SJCRH30 (cell line): ENCODE measurements around the gene MEX3D. TPM values are rescaled to one million over a fixed set of nuclear protein-coding genes. Genes with fewer than 3 reads are reported as not detected.

Experiments used
- DNase-seq, 2 experiments: peaks; one replicate each; pipeline ENCODE4 v3.0.0-alpha.2; 2015 to 2020
- H3K27ac ChIP-seq: fragments of 250-450 bp; sonication (Bioruptor Pico); 2 replicates; pipeline ENCODE4 v1.5.1; 2020; ENCODE audit warnings: mild to moderate bottlenecking, moderate library complexity
- H3K27me3 ChIP-seq: fragments of 250-450 bp; sonication (Bioruptor Pico); 2 replicates; pipeline ENCODE4 v1.5.1; 2020; ENCODE audit warnings: mild to moderate bottlenecking, moderate library complexity
- H3K36me3 ChIP-seq: fragments of 250-450 bp; sonication (Bioruptor Pico); 2 replicates; pipeline ENCODE4 v1.5.1; 2020; ENCODE audit warnings: mild to moderate bottlenecking, moderate library complexity
- H3K4me1 ChIP-seq: fragments of 250-450 bp; sonication (Bioruptor Pico); 2 replicates; pipeline ENCODE4 v1.5.1; 2020; ENCODE audit warnings: mild to moderate bottlenecking, moderate library complexity
- H3K4me3 ChIP-seq: fragments of 250-450 bp; sonication (Bioruptor Pico); 2 replicates; pipeline ENCODE4 v1.5.1; 2020; ENCODE audit warnings: mild to moderate bottlenecking, moderate library complexity
- H3K9me3 ChIP-seq: fragments of 250-450 bp; sonication (Bioruptor Pico); replicated peaks from 2 replicates; pipeline ENCODE4 v1.5.1; 2020; ENCODE audit warnings: mild to moderate bottlenecking, moderate library complexity
- total RNA-seq: library from RNA; depleted of rRNA; stranded (reverse); fragments of >200 nt; shearing (Covaris generic); gene quantifications from 2 replicates; pipeline ENCODE4 v1.2.3, GENCODE V29; 2014

The MEX3D gene
- total RNA-seq, 1 experiment from 2014 or later: 47.5 TPM

GRCh38 chr19:1584500-1585242 is 16.5 kb upstream of the MEX3D start:
- H3K4me1 ChIP-seq: no peaks in the 10 kb centered on the region
- no peak for DNase-seq
- no peak overlapping the region for H3K27ac ChIP-seq
- H3K36me3 ChIP-seq: peaks cover 55% of the 10 kb centered on the region
- H3K27me3 ChIP-seq: no peaks in the 10 kb centered on the region
- no peaks in the 10 kb centered on the region for H3K9me3 ChIP-seq
- no peak overlapping the region for H3K4me3 ChIP-seq

DNA sequence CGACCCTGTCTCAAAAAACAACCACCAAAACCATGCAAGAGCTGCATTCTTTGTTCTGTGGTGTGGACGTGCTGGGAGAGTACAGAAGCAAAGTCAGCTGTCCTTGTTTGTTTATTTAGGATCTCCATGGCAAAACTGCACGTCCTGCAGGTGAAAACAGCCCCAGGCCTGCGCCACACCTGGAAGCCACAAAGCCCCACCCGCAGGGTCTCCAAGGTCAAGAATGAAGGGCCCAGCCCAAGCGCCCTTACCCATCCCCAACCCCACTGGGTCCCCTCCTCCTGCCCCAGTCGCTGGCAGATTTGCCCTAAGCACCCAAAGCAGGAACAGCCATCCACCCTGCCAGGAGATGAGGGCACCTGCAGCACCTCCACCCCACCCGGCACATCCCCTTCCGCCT is 14.1 kb upstream of the MEX3D start:
- Histone ChIP-seq H3K27ac (no peak overlapping the region), H3K4me3 (no peak overlapping the region), H3K36me3 (peaks cover 58% of the 10 kb centered on the region), H3K27me3 (no peaks in the 10 kb centered on the region), H3K4me1 (no peaks in the 10 kb centered on the region), H3K9me3 (no peaks in the 10 kb centered on the region)
- no peak for DNase-seq

- peaks cover 63% of the 10 kb centered on the region for H3K36me3 ChIP-seq
- no peaks in the 10 kb centered on the region for H3K27me3 ChIP-seq
- H3K27ac ChIP-seq: no peak overlapping the region
- H3K4me1 ChIP-seq: no peaks in the 10 kb centered on the region
- H3K9me3 ChIP-seq: no peaks in the 10 kb centered on the region
- no peak for DNase-seq
- no peak overlapping the region for H3K4me3 ChIP-seq
Measured at GRCh38 chr19:1580957-1581356, 12.8 kb upstream of the MEX3D start.

DNA sequence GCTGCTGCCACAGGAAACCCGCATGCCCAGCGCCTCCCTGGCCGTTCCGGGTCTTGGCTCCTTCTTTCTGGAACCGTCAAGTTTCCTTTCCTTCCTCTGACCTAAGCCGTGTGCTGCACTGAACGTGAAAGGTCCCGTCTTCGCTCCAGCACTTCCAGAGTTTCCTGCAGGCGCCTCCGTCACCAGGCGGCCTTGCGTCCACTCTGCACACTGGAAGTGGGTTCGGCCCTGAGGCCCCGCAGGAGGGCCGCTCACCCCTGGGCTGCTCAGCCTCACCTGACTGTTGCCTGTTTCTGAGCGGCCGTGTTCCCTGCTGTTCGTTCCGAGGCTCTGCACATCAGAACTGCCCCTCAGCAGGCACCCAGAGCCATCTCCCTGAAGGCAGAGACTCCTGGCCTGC is 12.3 kb upstream of the MEX3D start:
- H3K36me3 ChIP-seq: peaks cover 57% of the 10 kb centered on the region
- H3K4me3 ChIP-seq: no peak overlapping the region
- H3K9me3 ChIP-seq: no peaks in the 10 kb centered on the region
- H3K27ac ChIP-seq: no peak overlapping the region
- DNase-seq: no peak
- no peaks in the 10 kb centered on the region for H3K4me1 ChIP-seq
- H3K27me3 ChIP-seq: no peaks in the 10 kb centered on the region

DNA sequence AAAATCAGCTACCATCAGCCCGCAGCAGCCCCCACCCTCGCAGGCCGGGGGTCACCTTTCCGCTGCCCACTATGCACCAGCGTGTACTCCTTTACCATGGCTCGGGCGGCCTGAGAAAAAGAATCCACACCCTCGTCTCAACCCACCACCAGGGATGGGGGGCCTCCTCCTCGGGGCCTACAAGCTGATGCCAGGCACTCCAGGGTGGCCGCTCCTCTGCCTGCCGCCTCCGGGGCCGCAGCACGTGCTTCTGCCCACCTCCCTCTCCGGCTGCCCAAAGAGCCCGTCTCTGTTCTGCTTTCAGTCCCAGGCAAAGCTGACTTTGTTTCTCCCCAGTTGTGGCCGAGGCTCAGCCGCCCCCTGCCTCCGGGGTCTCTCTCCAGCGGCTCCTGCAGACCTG is 11.1 kb upstream of the MEX3D start:
- Histone ChIP-seq H3K4me1 (no peaks in the 10 kb centered on the region), H3K4me3 (no peak overlapping the region), H3K27me3 (no peaks in the 10 kb centered on the region), H3K9me3 (no peaks in the 10 kb centered on the region), H3K36me3 (peaks cover 49% of the 10 kb centered on the region), H3K27ac (no peak overlapping the region)
- DNase-seq: no peak

DNA sequence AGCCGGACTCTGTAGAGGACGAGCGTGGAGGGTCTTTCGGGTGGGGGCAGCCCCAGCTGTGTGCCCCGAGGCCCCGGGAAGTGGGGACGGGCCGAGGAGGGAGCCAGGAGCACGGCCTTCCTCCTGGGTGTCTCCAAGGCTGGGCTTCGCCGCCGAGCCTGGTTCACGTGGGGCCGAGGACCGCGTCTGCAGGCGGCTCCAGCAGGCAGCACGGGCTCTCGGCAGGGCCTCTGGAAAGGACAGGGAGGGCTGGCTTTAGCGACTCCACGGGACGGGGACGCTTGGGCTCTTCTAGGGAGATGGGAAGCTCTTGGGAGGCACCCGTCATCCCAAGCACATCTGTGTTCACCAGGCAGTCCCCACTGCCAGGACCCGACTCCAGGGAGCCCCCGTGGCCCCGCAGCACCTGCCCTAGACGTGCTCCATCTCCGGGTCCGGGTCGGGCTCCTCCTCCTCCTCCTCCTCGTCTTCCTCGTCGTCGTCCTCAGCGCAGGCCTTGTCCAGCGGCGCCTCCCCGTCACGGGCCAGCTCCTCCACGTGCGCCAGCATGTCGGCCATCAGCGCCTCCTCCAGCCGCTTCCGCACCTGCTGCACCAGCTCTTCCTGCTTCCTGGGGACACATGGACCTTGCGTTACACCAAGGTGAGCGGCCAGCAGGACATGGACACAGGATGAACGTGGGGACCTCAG is 9.9 kb upstream of the MEX3D start:
- H3K4me1 ChIP-seq: no peaks in the 10 kb centered on the region
- DNase-seq: no peak
- H3K27me3 ChIP-seq: no peaks in the 10 kb centered on the region
- no peaks in the 10 kb centered on the region for H3K9me3 ChIP-seq
- H3K27ac ChIP-seq: no peak overlapping the region
- peaks cover 40% of the 10 kb centered on the region for H3K36me3 ChIP-seq
- H3K4me3 ChIP-seq: no peak overlapping the region

- Histone ChIP-seq H3K4me3 (no peak overlapping the region), H3K9me3 (no peaks in the 10 kb centered on the region), H3K27ac (no peak overlapping the region), H3K27me3 (no peaks in the 10 kb centered on the region), H3K4me1 (no peaks in the 10 kb centered on the region), H3K36me3 (peaks cover 35% of the 10 kb centered on the region)
- DNase-seq: no peak
Measured at GRCh38 chr19:1577090-1577928, 9.2 kb upstream of the MEX3D start.

DNA sequence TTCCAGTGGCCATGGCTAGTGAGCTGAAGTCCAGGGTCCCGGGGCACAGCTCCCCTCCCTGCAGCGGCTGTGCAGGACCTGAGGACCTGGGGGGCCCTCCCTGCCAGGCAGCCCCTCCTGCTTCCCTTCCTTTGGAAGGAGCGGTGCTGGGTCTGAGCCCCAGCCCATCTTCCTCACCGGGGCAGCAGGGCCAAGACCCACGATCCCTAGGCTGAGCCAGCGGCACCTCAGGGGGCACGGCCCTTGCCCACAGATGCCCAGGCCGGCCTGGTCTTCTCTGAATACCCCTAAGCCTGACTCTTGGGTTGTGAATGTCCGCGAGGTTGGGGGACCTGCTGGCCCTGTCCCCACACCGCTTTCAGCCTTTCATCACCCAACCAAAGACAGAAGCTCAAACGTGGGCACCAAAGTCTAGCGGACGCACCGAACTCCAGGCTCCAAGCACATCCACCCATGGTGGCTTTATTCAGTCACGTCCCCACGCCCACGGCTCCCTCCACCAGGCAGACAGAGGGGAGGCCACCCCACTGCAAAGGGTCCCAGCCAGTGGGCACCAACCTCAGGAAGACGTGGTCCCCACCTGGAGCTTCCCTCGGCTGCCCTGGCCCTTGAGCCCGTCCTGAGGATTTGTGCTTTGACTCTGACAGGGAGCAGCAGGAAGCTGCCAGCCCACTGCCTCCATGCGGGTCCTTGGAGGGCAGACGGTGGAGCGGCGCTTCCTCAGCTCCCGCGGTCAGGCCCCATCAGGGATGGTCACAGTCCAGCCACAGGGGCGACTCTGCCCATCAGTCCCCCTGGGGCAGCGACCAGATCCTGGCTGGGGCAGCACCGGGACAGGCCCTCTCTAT is 8.3 kb upstream of the MEX3D start:
- peaks cover 31% of the 10 kb centered on the region for H3K36me3 ChIP-seq

GRCh38 chr19:1575323-1576241 is 7.5 kb upstream of the MEX3D start:
- Histone ChIP-seq H3K36me3 (peaks cover 22% of the 10 kb centered on the region), H3K27me3 (no peaks in the 10 kb centered on the region), H3K9me3 (no peaks in the 10 kb centered on the region), H3K27ac (no peak overlapping the region), H3K4me3 (no peak overlapping the region), H3K4me1 (no peaks in the 10 kb centered on the region)
- DNase-seq: no peak

More for the DNA sequence above, 8.3 kb upstream of the MEX3D start:
- no peaks in the 10 kb centered on the region for H3K9me3 ChIP-seq
- no peaks in the 10 kb centered on the region for H3K4me1 ChIP-seq
- no peak for DNase-seq
- H3K4me3 ChIP-seq: no peak overlapping the region
- no peak overlapping the region for H3K27ac ChIP-seq
- no peaks in the 10 kb centered on the region for H3K27me3 ChIP-seq

DNA sequence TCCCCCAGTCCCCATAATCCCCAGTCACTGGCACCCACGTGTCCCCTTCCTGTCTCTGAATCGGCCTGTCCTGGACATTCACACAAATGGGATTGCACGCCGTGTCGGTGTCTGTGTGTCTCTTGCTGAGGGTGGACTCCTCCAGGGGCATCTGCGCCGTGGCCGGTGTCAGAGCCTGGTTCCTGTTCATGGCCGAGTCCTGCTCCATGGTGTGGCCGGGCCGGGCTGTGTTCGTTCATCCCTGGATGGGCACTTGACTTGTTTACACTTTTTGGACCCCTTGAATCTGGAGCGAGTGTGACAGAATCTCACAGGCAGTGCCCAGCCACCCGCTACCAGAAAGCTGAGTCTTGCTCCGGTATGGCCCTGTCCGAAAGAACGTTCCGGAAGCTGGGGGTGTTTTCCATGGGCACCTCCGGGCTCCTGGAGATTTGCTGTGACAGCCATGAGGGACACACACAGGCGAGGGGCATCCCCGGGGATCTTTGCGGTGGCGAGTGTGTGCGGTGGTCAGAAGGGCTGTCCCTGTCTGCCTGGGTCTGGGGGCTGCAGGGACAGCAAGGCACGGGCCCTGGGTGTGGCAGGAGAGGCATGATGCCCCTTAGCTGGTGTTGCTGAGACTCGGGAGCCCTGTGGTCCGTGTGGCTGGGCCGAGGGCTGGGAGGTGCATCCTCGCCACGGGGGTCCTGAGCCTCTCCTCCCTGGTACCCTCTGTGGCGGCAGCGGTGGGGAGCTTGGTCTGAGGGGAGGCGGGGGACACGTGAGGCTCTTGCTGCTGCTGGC is 6.4 kb upstream of the MEX3D start:
- no peak for DNase-seq
- no peaks in the 10 kb centered on the region for H3K9me3 ChIP-seq
- no peaks in the 10 kb centered on the region for H3K4me1 ChIP-seq
- no peaks in the 10 kb centered on the region for H3K27me3 ChIP-seq
- no peak overlapping the region for H3K4me3 ChIP-seq
- peaks cover 12% of the 10 kb centered on the region for H3K36me3 ChIP-seq
- no peak overlapping the region for H3K27ac ChIP-seq

DNA sequence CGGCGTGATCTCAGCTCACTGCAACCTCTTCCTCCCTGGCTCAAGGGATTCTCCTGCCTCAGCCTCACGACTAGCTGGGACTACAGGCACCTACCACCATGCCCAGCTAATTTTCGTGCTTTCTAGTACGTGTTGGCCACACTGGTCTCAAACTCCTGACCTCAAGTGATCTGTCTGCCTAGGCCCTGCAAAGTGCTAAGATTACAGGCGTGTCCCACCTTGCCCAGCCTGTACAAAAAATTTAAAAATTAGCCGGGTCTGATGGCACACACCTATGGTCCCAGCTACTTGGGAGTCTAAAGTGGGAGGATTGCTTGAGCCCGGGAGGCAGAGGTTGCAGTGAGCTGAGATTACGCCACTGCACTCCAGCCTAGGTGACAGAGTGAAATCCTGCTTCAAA is 4.7 kb upstream of the MEX3D start:
- no peaks in the 10 kb centered on the region for H3K27me3 ChIP-seq
- H3K4me1 ChIP-seq: peaks cover 3% of the 10 kb centered on the region
- no peak for DNase-seq

DNA sequence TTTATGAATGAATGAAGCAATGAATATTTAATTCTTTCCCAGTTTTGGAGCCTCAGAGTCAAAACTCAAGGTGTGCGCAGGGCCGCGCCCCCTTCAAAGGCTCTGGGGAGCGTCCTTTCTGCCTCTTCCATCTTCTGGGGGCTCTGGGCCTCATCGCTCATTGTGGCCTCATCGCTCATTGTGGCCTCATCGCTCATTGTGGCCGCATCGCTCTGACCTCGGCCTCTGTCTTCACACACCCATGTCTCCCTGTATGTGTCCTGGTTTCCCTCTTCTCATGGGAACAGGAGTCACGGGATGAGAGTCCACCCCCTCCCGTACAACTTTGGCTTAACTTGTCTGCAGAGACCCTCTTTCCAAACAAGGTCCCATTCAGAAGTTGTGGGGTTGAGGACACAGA is 3.2 kb upstream of the MEX3D start:
- no peak for DNase-seq
- Histone ChIP-seq H3K27ac (no peak overlapping the region), H3K36me3 (no peaks in the 10 kb centered on the region), H3K9me3 (no peaks in the 10 kb centered on the region), H3K4me3 (no peak overlapping the region), H3K27me3 (no peaks in the 10 kb centered on the region), H3K4me1 (peaks cover 3% of the 10 kb centered on the region)

More for the DNA sequence above, 4.7 kb upstream of the MEX3D start:
- peaks cover 12% of the 10 kb centered on the region; the same call in 1 of the 2 replicates for H3K36me3 ChIP-seq
- no peak overlapping the region for H3K4me3 ChIP-seq
- no peak overlapping the region for H3K27ac ChIP-seq
- H3K9me3 ChIP-seq: no peaks in the 10 kb centered on the region

DNA sequence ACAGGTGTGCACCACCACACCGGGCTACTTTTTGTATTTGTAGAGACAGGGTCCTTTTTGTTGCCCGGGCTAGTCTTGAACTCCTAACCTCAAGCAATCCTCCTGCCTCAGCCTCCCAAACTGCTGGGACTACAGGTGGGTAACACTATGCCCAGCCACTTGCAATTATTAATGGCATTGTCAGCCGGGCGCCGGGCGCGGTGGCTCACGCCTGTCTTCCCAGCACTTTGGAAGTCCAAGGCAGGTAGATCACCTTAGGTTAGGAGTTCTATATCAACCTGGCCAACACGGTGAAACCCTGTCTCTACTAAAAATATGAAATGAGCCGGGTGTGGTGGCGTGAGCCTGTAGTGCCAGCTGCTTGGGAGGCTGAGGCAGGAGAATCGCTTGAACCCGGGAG is 2.7 kb upstream of the MEX3D start:
- Histone ChIP-seq H3K27me3 (no peaks in the 10 kb centered on the region), H3K4me1 (peaks cover 3% of the 10 kb centered on the region), H3K36me3 (no peaks in the 10 kb centered on the region), H3K4me3 (no peak overlapping the region), H3K27ac (no peak overlapping the region), H3K9me3 (no peaks in the 10 kb centered on the region)
- DNase-seq: no peak
